HepG2 (cell line): ENCODE data around the gene ZMYND10. TPM values are rescaled to one million over a fixed set of nuclear protein-coding genes. Genes with fewer than 3 reads are reported as not detected.

Experiments used
- ARNT2 ChIP-seq: sonication (generic); formaldehyde crosslinking; IDR thresholded peaks from 2 replicates; pipeline ENCODE4 v1.8.0; 2022; ENCODE audit warnings: mild to moderate bottlenecking, low read depth, missing genetic modification reagents, moderate library complexity
- ERF ChIP-seq: IDR thresholded peaks from 2 replicates; pipeline ENCODE4 v1.6.1; 2018; ENCODE audit warnings: missing biosample characterization, missing genetic modification reagents
- FOXK1 ChIP-seq: sonication (generic); formaldehyde crosslinking; IDR thresholded peaks from 2 replicates; pipeline ENCODE4 v1.4.0; 2020; ENCODE audit warnings: low read depth, missing genetic modification reagents, borderline replicate concordance
- GATAD2A ChIP-seq: IDR thresholded peaks from 2 replicates; pipeline ENCODE4 v1.6.1; 2016
- HMG20A ChIP-seq: IDR thresholded peaks from 2 replicates; pipeline ENCODE4 v1.6.1; 2016; ENCODE audit warnings: borderline replicate concordance
- MIER3 ChIP-seq: IDR thresholded peaks from 2 replicates; pipeline ENCODE4 v1.6.1; 2016; ENCODE audit warnings: missing compliant biosample characterization, borderline replicate concordance
- NCOR1 ChIP-seq: fragments of 200-600 bp; sonication (generic); IDR thresholded peaks from 2 replicates; pipeline ENCODE4 v1.7.0; 2017; ENCODE audit warnings: antibody characterized with exemption, low read length, borderline replicate concordance
- NR2F1 ChIP-seq, 2 experiments: fragments of 450-650 bp in 1 of 2; formaldehyde crosslinking in 1 of 2; IDR thresholded peaks; 2 replicates each; pipeline versions ENCODE4 v1.5.0 to v1.6.1; 2016 to 2020; ENCODE audit warnings: mild to moderate bottlenecking in 1 of 2, missing compliant biosample characterization in 1 of 2, missing genetic modification reagents in 1 of 2, moderate library complexity in 1 of 2
- PPARG ChIP-seq: conservative IDR thresholded peaks from 2 replicates; pipeline ENCODE4 v1.6.1; 2016; ENCODE audit warnings: missing biosample characterization, missing genetic modification reagents
- SMC3 ChIP-seq: IDR thresholded peaks from 2 replicates; pipeline ENCODE4 v1.6.1; 2011; ENCODE audit warnings: low read length, improper control_type of control experiment
- SOX6 ChIP-seq, 2 experiments: fragments of 450-650 bp in 1 of 2; sonication (generic) in 1 of 2; formaldehyde crosslinking in 1 of 2; IDR thresholded peaks; 2 replicates each; pipeline versions ENCODE4 v1.4.0 to v1.6.1; 2017 to 2020; ENCODE audit warnings: antibody characterized with exemption in 1 of 2, mild to moderate bottlenecking in 1 of 2, missing genetic modification reagents in 1 of 2
- SP1 ChIP-seq, 2 experiments: fragments of 450-650 bp in 1 of 2; sonication (generic) in 1 of 2; formaldehyde crosslinking in 1 of 2; IDR thresholded peaks; 2 replicates each; pipeline versions ENCODE4 v1.4.0 to v1.6.1; 2016 to 2020; ENCODE audit warnings: missing genetic modification reagents in 1 of 2
- XBP1 ChIP-seq: sonication (generic); formaldehyde crosslinking; IDR thresholded peaks from 2 replicates; pipeline ENCODE4 v1.5.0; 2020; ENCODE audit warnings: missing genetic modification reagents
- ZBTB33 ChIP-seq: sonication (generic); formaldehyde crosslinking; IDR thresholded peaks from 2 replicates; pipeline ENCODE4 v1.4.0; 2020; ENCODE audit warnings: missing genetic modification reagents
- ZBTB38 ChIP-seq: sonication (generic); formaldehyde crosslinking; IDR thresholded peaks from 2 replicates; pipeline ENCODE4 v1.5.1; 2020; ENCODE audit warnings: mild to moderate bottlenecking, missing genetic modification reagents
- ZNF768 ChIP-seq: sonication (generic); formaldehyde crosslinking; IDR thresholded peaks from 2 replicates; pipeline ENCODE4 v1.4.0; 2020; ENCODE audit warnings: missing genetic modification reagents
- polyA plus RNA-seq, 8 experiments: library from polyadenylated mRNA; depleted of rRNA in 3 of 8; stranded (reverse) in 7 of 8; unstranded in 1 of 8; fragments of >200 nt; fragmentation: Illumina TruSeq in 4 of 8; extraction: Trizol in 4 of 8; gene quantifications; 2 replicates each; pipeline versions ENCODE4 v1.2.1 to v1.2.3, GENCODE V29; 2011 to 2016; ENCODE audit warnings: low read depth in 4 of 8, missing spikeins in 1 of 8, mixed read lengths in 1 of 8; ENCODE audit not compliant: insufficient read depth in 1 of 8
- total RNA-seq, 5 experiments: library from RNA; depleted of rRNA; stranded (reverse); fragments of >200 nt; fragmentation: Illumina TruSeq; extraction: Trizol; gene quantifications; 2 replicates each; pipeline ENCODE4 v1.2.3, GENCODE V29; 2016; ENCODE audit warnings: low read depth in 1 of 5
- TF ChIP-seq, protein P1 (sequence below): sonication (generic); formaldehyde crosslinking; IDR thresholded peaks from 2 replicates; pipeline ENCODE4 v1.4.0; 2020; ENCODE audit warnings: missing genetic modification reagents, borderline replicate concordance
- TF ChIP-seq, protein P2 (sequence below): sonication (generic); formaldehyde crosslinking; IDR thresholded peaks from 2 replicates; pipeline ENCODE4 v1.5.0; 2020; ENCODE audit warnings: missing genetic modification reagents
- TF ChIP-seq, protein P3 (sequence below): sonication (generic); formaldehyde crosslinking; IDR thresholded peaks from 2 replicates; pipeline ENCODE4 v1.4.0; 2020; ENCODE audit warnings: missing genetic modification reagents

Gene ZMYND10
- total and polyA plus RNA-seq, 2 of the 13 experiments (the other 11 are each of a cell fraction or from before 2014, with no cell fraction given): 0.60 to 0.74 TPM

DNA sequence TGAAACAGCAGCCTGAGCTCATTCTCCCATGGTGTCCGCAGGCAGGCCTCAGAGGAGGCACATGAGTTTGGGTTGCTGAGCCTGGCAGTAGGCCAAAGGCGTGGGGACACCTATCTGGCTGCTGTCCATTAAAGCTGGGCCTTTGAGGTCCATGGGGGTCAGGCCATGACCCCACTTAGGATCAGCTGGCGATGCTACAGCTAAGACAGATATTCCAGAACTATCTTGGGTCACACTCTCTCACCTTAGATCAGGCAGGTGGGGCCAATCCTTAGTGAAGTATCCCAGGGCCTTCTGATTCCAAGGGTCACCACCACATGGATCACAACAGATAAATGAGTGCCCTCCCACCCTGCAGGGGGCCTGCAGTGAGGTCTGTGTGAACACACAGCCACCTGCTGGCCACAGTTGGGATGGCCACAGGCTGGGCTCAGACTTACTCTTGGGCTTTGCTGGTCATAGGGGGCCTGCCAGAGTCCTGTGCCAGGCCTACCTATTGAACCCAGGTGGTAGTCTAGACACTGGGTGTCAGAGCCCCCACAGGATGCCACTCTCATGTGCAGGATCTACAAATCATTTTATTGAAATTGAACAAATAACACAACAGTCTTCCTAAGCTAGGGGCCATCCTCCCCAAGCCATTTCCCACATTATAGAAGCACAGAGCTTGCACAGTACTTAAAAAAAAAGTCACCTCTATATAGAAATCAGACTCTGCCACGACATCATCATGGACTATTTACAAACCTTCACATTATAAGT, 21.0 kb downstream of the ZMYND10 start (continued):
- TF ChIP-seq MIER3 (CRISPR knock-in tag) (peak; percentile 21; the same call in 1 of the 2 replicates), SP1 (IDR thresholded peaks at IDR 0.05) (no peak), SP1 (CRISPR knock-in tag; IDR thresholded peaks at IDR 0.05) (peak; percentile 40; the same call in 1 of the 2 replicates), ZNF768 (CRISPR knock-in tag) (peak; percentile 35; the same call in 1 of the 2 replicates), SOX6 (IDR thresholded peaks at IDR 0.05) (no peak), SOX6 (CRISPR knock-in tag; IDR thresholded peaks at IDR 0.05) (peak; percentile 67), ZBTB38 (CRISPR knock-in tag) (peak; percentile 56), SMC3 (peak; percentile 85), XBP1 (no peak), FOXK1 (CRISPR knock-in tag) (peak; percentile 44; the same call in 1 of the 2 replicates), ERF (CRISPR knock-in tag) (peak; percentile 39; the same call in 1 of the 2 replicates), NCOR1 (peak; percentile 65; the same call in 1 of the 2 replicates), ZBTB33 (CRISPR knock-in tag) (peak; percentile 68), ARNT2 (CRISPR knock-in tag) (0 out of 2 replicates have a peak, but pooled peaks have one; percentile 27), NR2F1 (CRISPR knock-in tag; IDR thresholded peaks at IDR 0.05) (peak in 1 of 2 experiments; percentile 65; a peak in 2 of 4 replicates), HMG20A (CRISPR knock-in tag) (no peak), GATAD2A (0 out of 2 replicates have a peak, but pooled peaks have one; percentile 44), PPARG (CRISPR knock-in tag) (peak; percentile 47; the same call in 1 of the 2 replicates)
- TF ChIP-seq, protein P1, sequence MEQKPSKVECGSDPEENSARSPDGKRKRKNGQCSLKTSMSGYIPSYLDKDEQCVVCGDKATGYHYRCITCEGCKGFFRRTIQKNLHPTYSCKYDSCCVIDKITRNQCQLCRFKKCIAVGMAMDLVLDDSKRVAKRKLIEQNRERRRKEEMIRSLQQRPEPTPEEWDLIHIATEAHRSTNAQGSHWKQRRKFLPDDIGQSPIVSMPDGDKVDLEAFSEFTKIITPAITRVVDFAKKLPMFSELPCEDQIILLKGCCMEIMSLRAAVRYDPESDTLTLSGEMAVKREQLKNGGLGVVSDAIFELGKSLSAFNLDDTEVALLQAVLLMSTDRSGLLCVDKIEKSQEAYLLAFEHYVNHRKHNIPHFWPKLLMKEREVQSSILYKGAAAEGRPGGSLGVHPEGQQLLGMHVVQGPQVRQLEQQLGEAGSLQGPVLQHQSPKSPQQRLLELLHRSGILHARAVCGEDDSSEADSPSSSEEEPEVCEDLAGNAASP (CRISPR knock-in tag): peak; percentile 57; the same call in 1 of the 2 replicates
- TF ChIP-seq, protein P2, sequence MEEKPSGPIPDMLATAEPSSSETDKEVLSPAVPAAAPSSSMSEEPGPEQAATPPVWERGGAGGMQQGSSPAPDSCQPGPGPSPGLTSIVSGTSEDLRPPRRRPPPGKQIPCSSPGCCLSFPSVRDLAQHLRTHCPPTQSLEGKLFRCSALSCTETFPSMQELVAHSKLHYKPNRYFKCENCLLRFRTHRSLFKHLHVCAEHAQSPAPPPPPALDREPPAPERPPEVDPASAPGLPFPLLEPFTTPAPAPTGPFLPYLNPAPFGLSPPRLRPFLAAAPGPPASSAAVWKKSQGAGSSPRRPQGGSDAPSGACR: peak; percentile 77; the same call in 1 of the 2 replicates
- TF ChIP-seq, protein P3, sequence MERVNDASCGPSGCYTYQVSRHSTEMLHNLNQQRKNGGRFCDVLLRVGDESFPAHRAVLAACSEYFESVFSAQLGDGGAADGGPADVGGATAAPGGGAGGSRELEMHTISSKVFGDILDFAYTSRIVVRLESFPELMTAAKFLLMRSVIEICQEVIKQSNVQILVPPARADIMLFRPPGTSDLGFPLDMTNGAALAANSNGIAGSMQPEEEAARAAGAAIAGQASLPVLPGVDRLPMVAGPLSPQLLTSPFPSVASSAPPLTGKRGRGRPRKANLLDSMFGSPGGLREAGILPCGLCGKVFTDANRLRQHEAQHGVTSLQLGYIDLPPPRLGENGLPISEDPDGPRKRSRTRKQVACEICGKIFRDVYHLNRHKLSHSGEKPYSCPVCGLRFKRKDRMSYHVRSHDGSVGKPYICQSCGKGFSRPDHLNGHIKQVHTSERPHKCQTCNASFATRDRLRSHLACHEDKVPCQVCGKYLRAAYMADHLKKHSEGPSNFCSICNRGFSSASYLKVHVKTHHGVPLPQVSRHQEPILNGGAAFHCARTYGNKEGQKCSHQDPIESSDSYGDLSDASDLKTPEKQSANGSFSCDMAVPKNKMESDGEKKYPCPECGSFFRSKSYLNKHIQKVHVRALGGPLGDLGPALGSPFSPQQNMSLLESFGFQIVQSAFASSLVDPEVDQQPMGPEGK (CRISPR knock-in tag): peak; percentile 95
